CD4-positive, alpha-beta T cell treated with Interleukin-12 subunit alpha and Interleukin-12 subunit beta, for 1 hour (primary cell): Measurements from ENCODE around the gene SNAPC4.
"Not testable (repeated sequence)": the region's sequence is repeated elsewhere in the genome, so short reads cannot be mapped to it uniquely, and the experiment has no call there.

Source experiments
- DNase-seq: peaks from one replicate; pipeline ENCODE4 v3.0.0-alpha.2; 2020

The SNAPC4 gene

DNA sequence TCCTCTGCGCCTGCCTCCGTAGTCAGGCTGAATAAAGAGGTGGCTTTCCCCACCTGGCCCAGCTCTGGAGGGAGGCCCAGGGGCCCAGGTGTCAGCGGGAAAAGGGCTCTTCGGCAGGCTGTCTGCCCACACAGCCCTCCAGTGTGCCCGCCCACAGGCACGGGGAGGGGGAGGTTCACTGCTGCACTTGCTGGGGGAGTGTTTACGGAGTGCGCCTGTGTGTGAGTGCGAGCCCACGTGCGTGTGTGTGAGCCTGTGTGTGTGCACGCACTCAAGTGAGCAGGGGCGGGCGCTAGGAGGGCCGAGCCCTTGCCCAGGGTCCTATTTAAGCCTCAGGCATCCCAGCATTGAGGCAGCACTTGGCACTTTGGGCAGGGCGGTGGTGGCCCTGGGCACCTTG is 47.3 kb downstream of the SNAPC4 start:
- no peak for DNase-seq

DNA sequence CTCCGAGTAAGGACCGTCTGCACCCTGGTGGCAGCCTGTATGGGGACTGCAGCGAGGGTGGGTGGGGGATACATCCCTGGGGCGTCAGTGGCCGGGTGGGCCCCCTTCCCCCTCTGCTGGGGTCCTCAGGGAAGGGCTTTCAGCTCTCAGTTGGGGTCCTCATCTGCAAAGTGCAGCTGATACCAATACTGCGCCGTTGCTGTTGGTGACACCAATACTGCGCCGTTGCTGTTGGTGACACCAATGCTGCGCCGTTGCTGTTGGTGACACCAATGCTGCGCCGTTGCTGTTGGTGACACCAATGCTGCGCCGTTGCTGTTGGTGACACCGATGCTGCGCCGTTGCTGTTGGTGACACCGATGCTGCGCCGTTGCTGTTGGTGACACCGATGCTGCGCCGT is 48.1 kb downstream of the SNAPC4 start:
- DNase-seq: not testable (repeated sequence)

DNA sequence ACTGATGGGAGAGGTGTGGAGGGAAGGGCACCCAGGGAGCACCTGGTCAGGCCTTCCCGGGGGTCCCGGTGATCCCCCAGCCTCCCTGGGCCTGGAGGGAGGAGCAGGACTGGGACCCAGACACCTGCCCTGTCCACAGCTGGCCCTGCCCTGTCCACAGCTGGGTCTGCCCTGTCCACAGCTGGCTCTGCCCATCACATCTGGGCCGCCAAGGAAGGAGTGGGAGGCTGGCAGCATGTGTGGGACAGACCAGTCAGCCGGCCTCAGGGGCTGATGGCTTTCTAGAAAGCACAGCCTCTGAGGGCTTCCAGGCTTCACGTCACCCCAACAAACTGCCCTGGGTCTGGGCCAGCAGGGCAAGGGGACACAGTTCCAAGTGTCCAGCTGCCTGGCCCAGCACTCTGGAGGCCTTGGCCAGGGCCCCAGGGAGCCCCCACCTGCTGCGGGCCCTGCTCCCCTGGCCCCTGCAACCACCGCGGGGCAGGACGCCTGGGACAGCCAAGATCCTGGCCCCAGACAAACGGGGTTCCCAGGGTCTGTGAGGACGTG is 48.6 kb downstream of the SNAPC4 start:
- DNase-seq: no peak
